ENCODE results near the gene MSL1. TPM values are rescaled to one million over a fixed set of nuclear protein-coding genes. Genes with fewer than 3 reads are reported as not detected.

MSL1 gene
- total and polyA plus RNA-seq, 2 of the 13 experiments (the other 11 are each of a cell fraction or from before 2014, with no cell fraction given): 63.8 to 88.5 TPM

DNA sequence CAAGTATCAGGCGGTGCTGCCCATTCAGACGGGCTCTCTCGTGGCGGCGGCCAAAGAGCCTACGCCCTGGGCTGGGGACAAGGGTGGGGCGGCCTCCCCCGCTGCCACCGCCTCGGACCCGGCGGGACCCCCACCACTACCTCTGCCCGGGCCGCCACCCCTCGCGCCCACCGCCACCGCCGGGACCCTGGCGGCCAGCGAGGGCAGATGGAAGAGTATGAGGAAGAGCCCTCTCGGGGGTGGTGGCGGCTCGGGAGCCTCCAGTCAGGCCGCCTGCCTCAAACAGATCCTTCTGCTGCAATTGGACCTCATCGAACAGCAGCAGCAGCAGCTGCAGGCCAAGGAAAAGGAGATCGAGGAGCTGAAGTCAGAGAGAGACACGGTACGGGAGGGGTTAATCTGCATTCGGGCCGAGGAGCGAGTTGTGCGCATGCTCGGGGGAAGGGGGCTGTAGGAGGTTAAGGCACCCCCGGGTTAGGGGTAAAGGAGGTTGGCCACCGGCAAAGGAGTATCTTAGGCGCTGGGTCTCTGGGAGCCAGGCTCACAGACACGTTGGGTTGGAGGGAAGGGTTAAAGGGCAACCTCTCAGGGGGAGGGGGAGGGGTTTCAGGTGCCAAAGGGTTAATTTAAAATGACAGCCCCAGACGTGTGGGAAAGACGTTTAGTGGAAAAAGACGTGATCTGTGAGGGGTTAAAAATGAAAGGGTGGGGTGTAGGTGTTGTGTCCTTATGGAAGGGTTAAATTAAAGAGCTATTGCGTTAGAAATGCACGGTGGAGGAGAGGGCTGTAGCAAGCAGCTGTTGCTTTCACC lies 1.4 kb downstream of the MSL1 start (continued):
- TF ChIP-seq, protein P1, sequence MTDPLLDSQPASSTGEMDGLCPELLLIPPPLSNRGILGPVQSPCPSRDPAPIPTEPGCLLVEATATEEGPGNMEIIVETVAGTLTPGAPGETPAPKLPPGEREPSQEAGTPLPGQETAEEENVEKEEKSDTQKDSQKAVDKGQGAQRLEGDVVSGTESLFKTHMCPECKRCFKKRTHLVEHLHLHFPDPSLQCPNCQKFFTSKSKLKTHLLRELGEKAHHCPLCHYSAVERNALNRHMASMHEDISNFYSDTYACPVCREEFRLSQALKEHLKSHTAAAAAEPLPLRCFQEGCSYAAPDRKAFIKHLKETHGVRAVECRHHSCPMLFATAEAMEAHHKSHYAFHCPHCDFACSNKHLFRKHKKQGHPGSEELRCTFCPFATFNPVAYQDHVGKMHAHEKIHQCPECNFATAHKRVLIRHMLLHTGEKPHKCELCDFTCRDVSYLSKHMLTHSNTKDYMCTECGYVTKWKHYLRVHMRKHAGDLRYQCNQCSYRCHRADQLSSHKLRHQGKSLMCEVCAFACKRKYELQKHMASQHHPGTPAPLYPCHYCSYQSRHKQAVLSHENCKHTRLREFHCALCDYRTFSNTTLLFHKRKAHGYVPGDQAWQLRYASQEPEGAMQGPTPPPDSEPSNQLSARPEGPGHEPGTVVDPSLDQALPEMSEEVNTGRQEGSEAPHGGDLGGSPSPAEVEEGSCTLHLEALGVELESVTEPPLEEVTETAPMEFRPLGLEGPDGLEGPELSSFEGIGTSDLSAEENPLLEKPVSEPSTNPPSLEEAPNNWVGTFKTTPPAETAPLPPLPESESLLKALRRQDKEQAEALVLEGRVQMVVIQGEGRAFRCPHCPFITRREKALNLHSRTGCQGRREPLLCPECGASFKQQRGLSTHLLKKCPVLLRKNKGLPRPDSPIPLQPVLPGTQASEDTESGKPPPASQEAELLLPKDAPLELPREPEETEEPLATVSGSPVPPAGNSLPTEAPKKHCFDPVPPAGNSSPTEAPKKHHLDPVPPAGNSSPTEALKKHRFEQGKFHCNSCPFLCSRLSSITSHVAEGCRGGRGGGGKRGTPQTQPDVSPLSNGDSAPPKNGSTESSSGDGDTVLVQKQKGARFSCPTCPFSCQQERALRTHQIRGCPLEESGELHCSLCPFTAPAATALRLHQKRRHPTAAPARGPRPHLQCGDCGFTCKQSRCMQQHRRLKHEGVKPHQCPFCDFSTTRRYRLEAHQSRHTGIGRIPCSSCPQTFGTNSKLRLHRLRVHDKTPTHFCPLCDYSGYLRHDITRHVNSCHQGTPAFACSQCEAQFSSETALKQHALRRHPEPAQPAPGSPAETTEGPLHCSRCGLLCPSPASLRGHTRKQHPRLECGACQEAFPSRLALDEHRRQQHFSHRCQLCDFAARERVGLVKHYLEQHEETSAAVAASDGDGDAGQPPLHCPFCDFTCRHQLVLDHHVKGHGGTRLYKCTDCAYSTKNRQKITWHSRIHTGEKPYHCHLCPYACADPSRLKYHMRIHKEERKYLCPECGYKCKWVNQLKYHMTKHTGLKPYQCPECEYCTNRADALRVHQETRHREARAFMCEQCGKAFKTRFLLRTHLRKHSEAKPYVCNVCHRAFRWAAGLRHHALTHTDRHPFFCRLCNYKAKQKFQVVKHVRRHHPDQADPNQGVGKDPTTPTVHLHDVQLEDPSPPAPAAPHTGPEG (CRISPR knock-in tag; IDR thresholded peaks at IDR 0.05): 0 out of 2 replicates have a peak, but pooled peaks have one; percentile 54
- TF ChIP-seq HOXA7 (CRISPR knock-in tag; IDR thresholded peaks at IDR 0.05) (no peak), EED (CRISPR knock-in tag; IDR thresholded peaks at IDR 0.05) (no peak), RXRB (CRISPR knock-in tag; IDR thresholded peaks at IDR 0.05; ENCODE audit: borderline replicate concordance) (0 out of 2 replicates have a peak, but pooled peaks have one; percentile 16), ZNF350 (CRISPR knock-in tag; IDR thresholded peaks at IDR 0.05; ENCODE audit: borderline replicate concordance, low read depth) (0 out of 2 replicates have a peak, but pooled peaks have one; percentile 28), PCBP2 (optimal IDR thresholded peaks at IDR 0.05; ENCODE audit: low read depth, low read length, poor library complexity, severe bottlenecking) (peak; percentile 85), SIN3B (IDR thresholded peaks at IDR 0.05; ENCODE audit: low read length) (no peak), SP4 (CRISPR knock-in tag; IDR thresholded peaks at IDR 0.05) (peak; percentile 54; the same call in 1 of the 2 replicates), CHCHD3 (CRISPR knock-in tag; IDR thresholded peaks at IDR 0.05) (0 out of 2 replicates have a peak, but pooled peaks have one; percentile 56)
